SK-N-SH (cell line): ENCODE results near the gene GJE1. TPM values are rescaled to one million over a fixed set of nuclear protein-coding genes. Genes with fewer than 3 reads are reported as not detected.
"Not testable (repeated sequence)": the region's sequence is repeated elsewhere in the genome, so short reads cannot be mapped to it uniquely, and the experiment has no call there.

Experiments
- CTCF ChIA-PET: fragments of 300-600, 350-600 bp; formaldehyde crosslinking; extraction: SDS; loops from one replicate; lab custom pipeline; 2021; lab: Yijun Ruan, JAX
- POLR2A ChIA-PET: fragments of 350-600 bp; sonication (Branson Sonifier 250); formaldehyde crosslinking; extraction: SDS; loops from one replicate; lab custom pipeline; 2020; ENCODE audit warnings: antibody characterized with exemption, inconsistent platforms; lab: Yijun Ruan, JAX
- DNase-seq: peaks from one replicate; pipeline ENCODE4 v3.0.0; 2012
- H2AFZ ChIP-seq: fragments of 200-600 bp; sonication (generic); 2 replicates; pipeline ENCODE4 v1.8.1; 2016; ENCODE audit warnings: antibody characterized with exemption, mild to moderate bottlenecking, low read depth
- H3F3A ChIP-seq: fragments of 200-600 bp; sonication (generic); replicated peaks from 2 replicates; pipeline ENCODE3; 2016; ENCODE audit warnings: antibody characterized with exemption, mild to moderate bottlenecking; ENCODE audit not compliant: insufficient read depth
- H3K27ac ChIP-seq, 2 experiments: fragments of 200-500 bp in 1 of 2; fragments of 200-600 bp in 1 of 2; sonication (Bioruptor generic) in 1 of 2; sonication (generic), shearing (Covaris generic) in 1 of 2; 2 replicates each; pipeline versions ENCODE4 v1.5.1 to v1.6.1; 2014 to 2016; ENCODE audit warnings: low read depth in 2 of 2, inconsistent platforms in 1 of 2, low read length in 1 of 2, mild to moderate bottlenecking in 1 of 2, mixed read lengths in 1 of 2
- H3K27me3 ChIP-seq: fragments of 200-600 bp; sonication (generic), shearing (Covaris generic); 2 replicates; pipeline ENCODE4 v1.6.1; 2016; ENCODE audit warnings: mixed run types; ENCODE audit not compliant: insufficient read depth
- H3K36me3 ChIP-seq, 2 experiments: fragments of 200-500 bp in 1 of 2; fragments of 200-600 bp in 1 of 2; sonication (Bioruptor generic) in 1 of 2; sonication (generic) in 1 of 2; replicated peaks in 1 of 2; 2 replicates each; pipeline versions ENCODE3 to v1.5.1; 2014 to 2016; ENCODE audit warnings: low read length in 1 of 2, mild to moderate bottlenecking in 1 of 2; ENCODE audit not compliant: insufficient read depth in 2 of 2, control insufficient read depth in 1 of 2
- H3K4me1 ChIP-seq, 2 experiments: fragments of 200-500 bp in 1 of 2; fragments of 200-600 bp in 1 of 2; sonication (Bioruptor generic) in 1 of 2; sonication (generic), shearing (Covaris generic) in 1 of 2; 2 replicates each; pipeline versions ENCODE4 v1.5.1 to v1.6.1; 2014 to 2016; ENCODE audit warnings: low read depth in 1 of 2, low read length in 1 of 2, mixed run types in 1 of 2; ENCODE audit not compliant: insufficient read depth in 2 of 2, control insufficient read depth in 1 of 2
- H3K4me2 ChIP-seq: fragments of 200-600 bp; sonication (generic), shearing (Covaris generic); 2 replicates; pipeline ENCODE4 v1.6.1; 2017; ENCODE audit warnings: mixed run types
- H3K4me3 ChIP-seq, 2 experiments: fragments of 200-500 bp in 1 of 2; fragments of 200-600 bp in 1 of 2; sonication (Bioruptor generic) in 1 of 2; sonication (generic), shearing (Covaris generic) in 1 of 2; 2 replicates each; pipeline versions ENCODE4 v1.5.1 to v1.8.1; 2014 to 2016; ENCODE audit warnings: low read depth in 2 of 2, inconsistent platforms in 1 of 2, low read length in 1 of 2, mild to moderate bottlenecking in 1 of 2, mixed read lengths in 1 of 2, moderate library complexity in 1 of 2
- H3K79me2 ChIP-seq: fragments of 200-600 bp; sonication (generic); 2 replicates; pipeline ENCODE4 v1.8.1; 2017; ENCODE audit warnings: mild to moderate bottlenecking; ENCODE audit not compliant: insufficient read depth
- H3K9ac ChIP-seq: fragments of 200-600 bp; sonication (generic); 2 replicates; pipeline ENCODE4 v1.6.1; 2017; ENCODE audit warnings: mixed run types
- H3K9me2 ChIP-seq: fragments of 200-600 bp; sonication (generic); 2 replicates; pipeline ENCODE4 v1.6.1; 2017; ENCODE audit warnings: mixed run types
- H3K9me3 ChIP-seq: fragments of 200-600 bp; sonication (generic); 2 replicates; pipeline ENCODE4 v1.6.1; 2017; ENCODE audit warnings: mixed run types, mild to moderate bottlenecking, moderate library complexity
- H4K20me1 ChIP-seq: fragments of 200-600 bp; sonication (generic); 2 replicates; pipeline ENCODE4 v1.6.1; 2017; ENCODE audit warnings: mild to moderate bottlenecking, mixed run types; ENCODE audit not compliant: insufficient read depth
- CHD2 ChIP-seq: fragments of 150-350 bp; IDR thresholded peaks from 2 replicates; pipeline ENCODE4 v1.6.1; 2018; ENCODE audit warnings: low read length; ENCODE audit not compliant: partially characterized antibody
- ELF1 ChIP-seq: IDR thresholded peaks from 2 replicates; pipeline ENCODE4 v1.4.0; 2012
- EZH2phosphoT487 ChIP-seq: fragments of 200-600 bp; sonication (generic); IDR thresholded peaks from 2 replicates; pipeline ENCODE4 v1.6.1; 2017; ENCODE audit warnings: low read depth, mixed run types, mild to moderate bottlenecking, antibody characterized with exemption, moderate library complexity, borderline replicate concordance
- FOSL2 ChIP-seq: IDR thresholded peaks from 2 replicates; pipeline ENCODE4 v1.4.0; 2012; ENCODE audit warnings: low read depth, mild to moderate bottlenecking, moderate library complexity, borderline replicate concordance
- FOXM1 ChIP-seq: IDR thresholded peaks from 2 replicates; pipeline ENCODE4 v1.4.0; 2012; ENCODE audit warnings: low read depth, mild to moderate bottlenecking
- GABPA ChIP-seq: IDR thresholded peaks from 2 replicates; pipeline ENCODE4 v1.4.0; 2012; ENCODE audit warnings: low read depth, mild to moderate bottlenecking
- NRF1 ChIP-seq: IDR thresholded peaks from 2 replicates; pipeline ENCODE4 v1.6.1; 2012; ENCODE audit warnings: low read depth, mild to moderate bottlenecking, low read length
- POLR2AphosphoS5 ChIP-seq: IDR thresholded peaks from 2 replicates; pipeline ENCODE4 v1.6.1; 2012; ENCODE audit warnings: low read depth, low read length
- RFX5 ChIP-seq: IDR thresholded peaks from 2 replicates; pipeline ENCODE4 v1.6.1; 2012; ENCODE audit warnings: mild to moderate bottlenecking, improper control_type of control experiment, low read length
- SIN3A ChIP-seq: IDR thresholded peaks from 2 replicates; pipeline ENCODE4 v1.6.1; 2012; ENCODE audit warnings: low read depth, mild to moderate bottlenecking, low read length, moderate library complexity, borderline replicate concordance
- SMC3 ChIP-seq: IDR thresholded peaks from 2 replicates; pipeline ENCODE4 v1.6.1; 2012; ENCODE audit warnings: low read depth, low read length, improper control_type of control experiment
- TCF12 ChIP-seq: IDR thresholded peaks from 2 replicates; pipeline ENCODE4 v1.4.0; 2012
- USF1 ChIP-seq: IDR thresholded peaks from 2 replicates; pipeline ENCODE4 v1.4.0; 2012; ENCODE audit warnings: low read depth, borderline replicate concordance
- WGBS: methylation state at CpG from one replicate; pipeline ENCODE4 v1.1.6; 2017; ENCODE audit warnings: low lambda C conversion rate; 5-methylcytosine and 5-hydroxymethylcytosine counted together
- polyA plus RNA-seq, 3 experiments: library from polyadenylated mRNA; depleted of rRNA; stranded (reverse); fragments of >200 nt; gene quantifications; 2 replicates each; pipeline ENCODE4 v1.2.3, GENCODE V29; 2012
- TF ChIP-seq, protein P1 (sequence below): IDR thresholded peaks from 2 replicates; pipeline ENCODE4 v1.6.1; 2012; ENCODE audit warnings: mild to moderate bottlenecking, low read depth, low read length, moderate library complexity

GJE1 gene
- polyA plus RNA-seq, 1 of the 3 experiments (the other 2 are of a cell fraction), result not detected

- H3K79me2 ChIP-seq, result no peaks in the 10 kb centered on the region
- H3K9ac ChIP-seq, result no peak overlapping the region
- peak overlapping the region in 1 of 2 experiments; percentile 14; a peak in 1 of 4 replicates for H3K4me3 ChIP-seq
- H2AFZ ChIP-seq, result no peak overlapping the region
- DNase-seq, result peak; percentile 2
- H3K4me1 ChIP-seq, result no peaks in the 10 kb centered on the region
- H3K27me3 ChIP-seq, result peaks cover 6% of the 10 kb centered on the region; the same call in 1 of the 2 replicates
- WGBS, result 4% methylated on average over 9 of the region's 14 CpGs
- H4K20me1 ChIP-seq, result no peaks in the 10 kb centered on the region
- H3K9me3 ChIP-seq, result no peaks in the 10 kb centered on the region
- no peaks in the 10 kb centered on the region for H3K9me2 ChIP-seq
- ChIA-PET POLR2A (no interaction called here), CTCF (no interaction called here)
- H3K36me3 ChIP-seq, result no peaks in the 10 kb centered on the region
- TF ChIP-seq NRF1 (no peak), USF1 (no peak), GABPA (no peak), TCF12 (no peak), CHD2 (no peak), POLR2AphosphoS5 (no peak), FOXM1 (no peak), RFX5 (no peak), SMC3 (no peak), FOSL2 (no peak), SIN3A (peak; percentile 69; the same call in 1 of the 2 replicates), EZH2phosphoT487 (no peak), ELF1 (0 out of 2 replicates have a peak, but pooled peaks have one; percentile 10)
- TF ChIP-seq, protein P1, sequence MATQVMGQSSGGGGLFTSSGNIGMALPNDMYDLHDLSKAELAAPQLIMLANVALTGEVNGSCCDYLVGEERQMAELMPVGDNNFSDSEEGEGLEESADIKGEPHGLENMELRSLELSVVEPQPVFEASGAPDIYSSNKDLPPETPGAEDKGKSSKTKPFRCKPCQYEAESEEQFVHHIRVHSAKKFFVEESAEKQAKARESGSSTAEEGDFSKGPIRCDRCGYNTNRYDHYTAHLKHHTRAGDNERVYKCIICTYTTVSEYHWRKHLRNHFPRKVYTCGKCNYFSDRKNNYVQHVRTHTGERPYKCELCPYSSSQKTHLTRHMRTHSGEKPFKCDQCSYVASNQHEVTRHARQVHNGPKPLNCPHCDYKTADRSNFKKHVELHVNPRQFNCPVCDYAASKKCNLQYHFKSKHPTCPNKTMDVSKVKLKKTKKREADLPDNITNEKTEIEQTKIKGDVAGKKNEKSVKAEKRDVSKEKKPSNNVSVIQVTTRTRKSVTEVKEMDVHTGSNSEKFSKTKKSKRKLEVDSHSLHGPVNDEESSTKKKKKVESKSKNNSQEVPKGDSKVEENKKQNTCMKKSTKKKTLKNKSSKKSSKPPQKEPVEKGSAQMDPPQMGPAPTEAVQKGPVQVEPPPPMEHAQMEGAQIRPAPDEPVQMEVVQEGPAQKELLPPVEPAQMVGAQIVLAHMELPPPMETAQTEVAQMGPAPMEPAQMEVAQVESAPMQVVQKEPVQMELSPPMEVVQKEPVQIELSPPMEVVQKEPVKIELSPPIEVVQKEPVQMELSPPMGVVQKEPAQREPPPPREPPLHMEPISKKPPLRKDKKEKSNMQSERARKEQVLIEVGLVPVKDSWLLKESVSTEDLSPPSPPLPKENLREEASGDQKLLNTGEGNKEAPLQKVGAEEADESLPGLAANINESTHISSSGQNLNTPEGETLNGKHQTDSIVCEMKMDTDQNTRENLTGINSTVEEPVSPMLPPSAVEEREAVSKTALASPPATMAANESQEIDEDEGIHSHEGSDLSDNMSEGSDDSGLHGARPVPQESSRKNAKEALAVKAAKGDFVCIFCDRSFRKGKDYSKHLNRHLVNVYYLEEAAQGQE, result peak; percentile 99
- H3K4me2 ChIP-seq, result peak overlapping the region; percentile 66
- H3K27ac ChIP-seq, result no peak overlapping the region
- H3F3A ChIP-seq, result no peaks in the 10 kb centered on the region
Observed at GRCh38 chr6:142088858-142089216, 43.9 kb upstream of the GJE1 start.

GRCh38 chr6:142104820-142105219 is 27.9 kb upstream of the GJE1 start:
- H3K9me3 ChIP-seq, H3K9ac ChIP-seq, H3K79me2 ChIP-seq, H3K4me3 ChIP-seq, H2AFZ ChIP-seq, H3K4me1 ChIP-seq, POLR2A ChIA-PET, H3K27me3 ChIP-seq, H3K4me2 ChIP-seq, H3K27ac ChIP-seq, H3F3A ChIP-seq, H3K36me3 ChIP-seq, H4K20me1 ChIP-seq, DNase-seq, H3K9me2 ChIP-seq: not testable (repeated sequence)
- CTCF ChIA-PET, result interaction anchor here (0.8 kb wide), 1 partner anchor 8 kb away, joined by 3 read pairs; no protein-coding TSS in a partner anchor
- 24% methylated on average over 5 of the region's 5 CpGs for WGBS

DNA sequence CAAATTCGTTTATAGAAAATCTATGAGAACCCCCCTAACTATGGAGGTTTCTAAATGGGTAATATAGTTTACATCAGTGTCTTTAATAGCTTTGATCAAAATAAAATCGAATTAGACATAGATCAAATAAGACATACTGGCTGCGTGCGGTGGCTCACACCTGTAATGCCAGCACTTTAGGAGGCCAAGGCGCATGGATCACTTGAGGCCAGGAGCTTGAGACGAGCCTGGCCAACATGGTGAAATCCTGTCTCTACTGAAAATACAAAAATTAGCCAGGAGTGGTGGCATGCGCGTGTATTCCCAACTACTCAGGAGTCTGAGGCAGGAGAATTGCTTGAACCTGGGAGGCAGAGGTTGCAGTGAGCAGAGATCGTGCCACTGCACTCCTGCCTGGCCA is 21.9 kb upstream of the GJE1 start:
- H3K4me3 ChIP-seq, H3K27ac ChIP-seq, H3K9ac ChIP-seq, POLR2A ChIA-PET, DNase-seq, H3K4me2 ChIP-seq, H3K27me3 ChIP-seq, H3K36me3 ChIP-seq, H3K9me2 ChIP-seq, H4K20me1 ChIP-seq, H3K9me3 ChIP-seq, H3K79me2 ChIP-seq, H2AFZ ChIP-seq, H3F3A ChIP-seq, H3K4me1 ChIP-seq: not testable (repeated sequence)
- CTCF ChIA-PET, result interaction anchor here (2.7 to 3.0 kb wide), 2 partner anchors 11 to 121 kb away, joined by 18 to 26 read pairs; no protein-coding TSS in a partner anchor
- 51% methylated on average over 9 of the region's 9 CpGs for WGBS
